ENCODE results near the gene MYOF.

Gene MYOF

DNA sequence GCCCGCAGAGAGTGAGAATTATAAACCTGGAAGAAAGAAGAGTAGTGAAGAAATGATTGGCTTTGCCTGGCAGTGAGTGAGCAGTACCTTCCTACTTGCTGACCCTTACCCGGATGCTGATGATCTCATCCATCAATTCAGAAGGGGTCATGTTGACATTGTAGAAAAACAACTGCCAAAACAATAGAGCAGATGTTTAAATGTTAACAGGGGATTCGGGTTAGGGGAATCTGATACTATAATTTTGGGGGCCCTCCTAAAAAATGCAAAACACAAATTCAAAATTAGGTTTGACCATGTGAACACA, 78.1 kb downstream of the MYOF start:
- ChIA-PET CTCF (interaction anchor here (1.8 kb wide), 2 partner anchors 28 to 108 kb away, joined by 4 read pairs; no protein-coding TSS in a partner anchor), POLR2A (no interaction called here)
- TF ChIP-seq CTCF (IDR thresholded peaks at IDR 0.05; ENCODE audit: control extremely low read depth, extremely low read depth, low read depth, missing control alignments): no peak
- no peak for DNase-seq (ENCODE audit: extremely low spot score)

DNA sequence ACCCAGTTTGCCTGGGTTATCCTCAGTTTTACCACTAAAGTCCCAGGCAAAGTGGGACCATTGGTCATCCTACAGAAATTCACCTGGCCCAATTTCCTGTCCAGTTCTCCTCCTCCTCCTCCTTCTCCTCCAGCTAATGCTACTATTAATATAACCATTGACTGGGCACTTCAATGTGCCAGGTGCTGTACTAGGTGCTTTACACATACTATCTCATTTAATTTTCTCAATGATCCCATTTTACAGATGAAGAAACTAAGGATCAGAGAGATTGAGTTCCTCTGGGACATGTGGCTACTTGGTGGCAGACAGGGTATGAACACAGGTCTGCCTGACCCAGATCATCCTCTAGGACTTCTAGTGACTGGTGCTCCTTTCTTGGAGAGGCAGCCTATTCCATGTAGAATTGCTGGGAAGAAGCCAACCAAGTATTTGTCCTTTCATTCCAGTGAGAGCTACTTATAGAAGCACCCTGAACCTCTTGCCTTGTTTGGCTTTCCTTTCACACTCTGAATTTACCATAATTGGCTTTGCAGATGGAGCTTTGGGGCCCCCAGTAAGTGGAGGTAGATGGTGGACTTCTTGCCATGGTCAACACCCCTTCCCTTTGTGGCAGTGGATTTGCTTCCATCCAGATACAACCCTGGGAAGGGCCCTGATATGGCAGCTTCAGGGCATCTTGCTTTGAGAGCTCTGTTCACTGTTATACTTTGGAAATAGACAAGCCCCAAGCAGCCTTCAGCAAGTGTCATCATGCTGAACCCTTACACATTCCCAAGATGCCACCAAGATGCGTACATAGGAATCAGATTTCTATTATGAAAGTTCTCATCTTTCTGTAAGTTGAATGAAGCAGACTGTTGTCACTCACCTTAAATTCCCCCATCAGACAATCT, 78.7 kb downstream of the MYOF start:
- ChIA-PET CTCF (interaction anchor here (1.2 to 1.8 kb wide), 3 partner anchors 23 to 108 kb away, joined by 4 read pairs; no protein-coding TSS in a partner anchor), POLR2A (no interaction called here)
- TF ChIP-seq CTCF (IDR thresholded peaks at IDR 0.05; ENCODE audit: control extremely low read depth, extremely low read depth, low read depth, missing control alignments): no peak
- DNase-seq (ENCODE audit: extremely low spot score): no peak

DNA sequence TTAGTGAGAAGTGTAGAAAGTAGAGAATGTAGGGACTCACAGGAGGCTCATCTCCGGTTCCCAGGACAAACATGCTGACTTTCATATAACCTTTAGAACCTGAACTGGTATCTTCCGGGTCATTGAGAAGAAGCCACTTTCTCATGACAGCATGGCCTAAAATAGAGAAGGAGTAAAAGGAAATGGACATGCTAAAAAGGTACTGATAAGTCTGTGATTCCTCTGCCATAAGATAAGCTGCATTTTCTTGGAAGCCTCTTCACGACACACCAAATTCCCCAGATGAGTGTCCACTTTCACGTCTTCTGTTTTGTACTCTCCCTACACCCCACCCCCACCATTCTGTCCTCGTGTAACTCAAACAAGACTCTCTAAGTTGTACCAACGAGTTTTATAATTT, 79.9 kb downstream of the MYOF start:
- POLR2A ChIA-PET: no interaction called here
- CTCF ChIA-PET: interaction anchor here (1.2 to 1.8 kb wide), 2 partner anchors 22 to 26 kb away, joined by 4 read pairs; no protein-coding TSS in a partner anchor
- no peak for DNase-seq (ENCODE audit: extremely low spot score)
- no peak for TF ChIP-seq CTCF (IDR thresholded peaks at IDR 0.05; ENCODE audit: control extremely low read depth, extremely low read depth, low read depth, missing control alignments)

DNA sequence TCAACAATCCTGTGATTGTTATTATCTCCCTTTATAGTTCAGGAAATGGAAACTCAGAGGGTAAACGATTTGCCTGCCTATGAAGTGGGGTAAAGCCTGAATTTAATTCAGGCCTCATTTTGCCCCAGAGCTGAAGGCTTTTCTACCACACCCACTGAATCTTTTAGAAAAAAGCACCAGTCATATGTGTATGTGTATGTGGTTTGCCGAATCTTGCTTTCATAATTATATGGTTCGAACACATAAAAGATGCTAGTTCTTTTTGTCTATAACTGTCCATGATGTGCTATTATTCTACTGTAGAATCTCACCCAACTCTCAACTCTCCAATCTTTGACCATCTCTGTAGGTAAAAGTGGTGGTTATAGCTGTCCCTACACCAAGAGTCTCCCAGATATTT, 83.6 kb downstream of the MYOF start:
- ChIA-PET CTCF (no interaction called here), POLR2A (no interaction called here)
- no peak for DNase-seq (ENCODE audit: extremely low spot score)
- no peak for TF ChIP-seq CTCF (IDR thresholded peaks at IDR 0.05; ENCODE audit: control extremely low read depth, extremely low read depth, low read depth, missing control alignments)

DNA sequence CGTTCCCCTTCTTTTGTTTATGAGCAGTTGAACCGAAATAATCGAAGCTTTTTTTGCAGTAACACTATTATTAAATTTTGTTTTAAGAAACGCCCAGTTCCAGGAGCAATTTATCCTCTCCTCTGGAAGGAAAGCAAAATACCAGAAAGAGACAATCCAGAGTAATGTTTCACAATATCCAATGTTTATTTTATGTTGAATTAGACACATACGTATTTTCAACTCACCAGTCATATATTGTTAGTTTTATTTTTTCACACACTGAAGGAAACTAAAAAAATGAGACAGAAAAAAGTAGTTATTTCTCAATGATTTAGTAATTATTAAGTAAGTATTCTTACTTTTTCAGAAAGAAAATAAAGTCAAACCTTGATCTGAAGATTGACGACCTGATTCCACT, 85.1 kb downstream of the MYOF start:
- POLR2A ChIA-PET: no interaction called here
- no peak for DNase-seq (ENCODE audit: extremely low spot score)
- TF ChIP-seq CTCF (IDR thresholded peaks at IDR 0.05; ENCODE audit: control extremely low read depth, extremely low read depth, low read depth, missing control alignments): no peak
- CTCF ChIA-PET: no interaction called here

GRCh38 chr10:93393211-93393610, 88.9 kb downstream of the MYOF start:
- ChIA-PET POLR2A (no interaction called here), CTCF (interaction anchor here (5.1 kb wide), 1 partner anchor 16 kb away, joined by 34 read pairs; no protein-coding TSS in a partner anchor)

More at GRCh38 chr10:93393211-93393610, 88.9 kb downstream of the MYOF start:
- TF ChIP-seq CTCF (IDR thresholded peaks at IDR 0.05; ENCODE audit: control extremely low read depth, extremely low read depth, low read depth, missing control alignments): no peak
- no peak for DNase-seq (ENCODE audit: extremely low spot score)

All from GM10248 (cell line).